NCI-H2107 treated with DMSO at 0.1 percent for 48 hours (cell line): Measurements from ENCODE around the gene STX3.
"Not testable (repeated sequence)": the region's sequence is repeated elsewhere in the genome, so short reads cannot be mapped to it uniquely, and the experiment has no call there.

Experiments used
- DNase-seq: peaks from one replicate; lab custom pipeline; 2025; ENCODE audit not compliant: unreplicated experiment; lab: John Stamatoyannopoulos, UW

STX3 gene

GRCh38 chr11:59756845-59757244 lies 1.7 kb downstream of the STX3 start:
- DNase-seq, result no peak

DNA sequence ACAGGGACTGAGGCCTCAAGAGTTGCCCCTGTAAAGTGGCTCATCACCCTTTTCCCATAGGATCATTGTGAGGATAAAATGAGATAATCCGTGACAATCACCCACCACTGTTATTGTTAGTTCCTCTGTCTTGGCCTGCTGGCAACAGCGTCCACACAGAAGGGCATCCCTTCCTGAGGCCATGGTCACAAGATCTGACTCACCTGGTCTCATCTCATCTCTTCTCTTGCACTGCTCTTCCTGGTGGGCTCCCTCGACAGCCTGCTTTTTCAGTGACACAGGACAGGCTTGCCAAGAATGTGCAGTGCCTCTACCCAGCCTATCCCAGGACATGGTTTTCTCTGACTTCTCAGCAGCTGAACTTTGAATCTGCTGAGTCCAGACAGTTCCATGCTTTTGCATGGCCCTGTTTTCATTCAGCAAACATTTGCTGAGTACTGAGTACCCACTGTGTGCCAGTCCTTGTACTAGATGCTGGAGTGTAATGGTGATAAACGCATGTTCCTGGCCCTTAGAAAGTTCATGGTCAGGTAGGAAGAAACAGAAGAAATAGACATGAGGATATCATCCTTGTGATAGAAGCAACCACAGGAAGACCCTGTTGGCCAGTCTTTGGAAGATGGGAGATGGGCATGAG lies 3.3 kb downstream of the STX3 start:
- DNase-seq, result no peak

DNA sequence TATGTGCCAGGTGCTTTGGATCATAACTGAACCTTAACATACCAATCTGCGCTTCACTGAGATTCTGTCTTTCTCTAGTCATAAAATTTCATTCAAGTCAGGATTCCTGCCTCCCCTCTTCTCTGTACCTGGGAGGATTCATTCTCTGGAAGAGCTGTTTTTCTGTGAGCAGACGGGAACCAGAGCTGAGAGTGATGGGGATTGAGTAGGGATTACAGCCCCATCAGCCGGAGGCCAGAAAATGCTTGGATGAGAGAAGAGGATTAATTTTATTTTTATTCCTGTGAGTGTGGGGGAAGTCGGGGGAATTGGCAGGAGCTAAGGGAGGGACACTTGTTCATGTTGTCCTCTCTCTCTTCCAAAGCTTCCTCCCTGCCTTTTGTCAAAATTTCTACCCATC lies 4.7 kb downstream of the STX3 start:
- DNase-seq, result no peak

DNA sequence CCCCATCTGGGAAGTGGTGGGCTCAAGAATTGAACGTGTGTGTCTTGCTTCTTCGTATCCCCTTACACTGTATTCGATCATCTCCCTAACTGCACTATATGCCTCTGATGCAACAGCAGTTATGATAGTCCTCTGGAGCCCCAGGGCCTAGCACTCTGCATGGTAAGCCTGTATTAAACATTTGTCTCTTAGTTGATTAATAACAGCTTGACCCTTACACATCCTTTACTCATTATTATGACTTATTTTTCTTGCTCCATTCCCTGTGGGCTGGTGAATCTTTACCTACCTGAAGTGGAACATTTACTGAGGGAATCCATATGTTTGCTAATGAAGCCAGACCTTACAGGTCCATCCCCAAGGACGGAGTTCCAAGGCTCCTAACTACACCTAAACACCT lies 5.6 kb downstream of the STX3 start:
- DNase-seq, result no peak

GRCh38 chr11:59761993-59762392 lies 6.8 kb downstream of the STX3 start:
- no peak for DNase-seq

DNA sequence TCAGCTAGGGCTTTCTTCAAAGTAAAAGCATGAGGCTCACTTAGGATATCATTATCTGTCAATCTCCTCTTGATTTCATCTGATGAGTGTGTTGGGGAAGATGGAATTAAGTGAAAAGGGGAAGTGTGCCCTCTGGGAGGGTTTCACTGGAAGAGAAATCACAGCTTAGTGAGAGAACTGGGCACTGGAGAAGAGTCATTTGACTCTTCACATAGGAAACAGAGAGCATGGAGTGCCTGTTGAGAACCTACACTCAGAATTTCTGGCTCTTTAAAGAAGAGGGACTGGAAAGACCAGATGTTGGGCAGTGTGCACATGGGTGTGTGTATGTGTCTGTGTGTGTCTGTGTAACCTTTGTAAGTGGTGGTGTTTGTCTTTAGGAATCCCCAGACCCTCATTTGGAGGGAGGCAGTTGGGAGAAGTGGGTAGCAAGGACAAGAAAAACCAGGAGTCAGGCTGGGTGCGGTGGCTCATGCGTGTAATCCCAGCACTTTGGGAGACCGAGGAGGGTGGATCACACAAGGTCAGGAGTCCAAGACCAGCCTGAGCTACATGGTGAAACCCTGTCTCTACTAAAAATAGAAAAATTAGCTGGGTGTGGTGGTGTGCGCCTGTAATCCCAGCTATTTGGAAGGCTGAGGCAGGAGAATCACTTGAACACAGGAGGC lies 10.0 kb downstream of the STX3 start:
- no peak for DNase-seq

GRCh38 chr11:59766542-59767224 lies 11.5 kb downstream of the STX3 start:
- DNase-seq, result no peak

DNA sequence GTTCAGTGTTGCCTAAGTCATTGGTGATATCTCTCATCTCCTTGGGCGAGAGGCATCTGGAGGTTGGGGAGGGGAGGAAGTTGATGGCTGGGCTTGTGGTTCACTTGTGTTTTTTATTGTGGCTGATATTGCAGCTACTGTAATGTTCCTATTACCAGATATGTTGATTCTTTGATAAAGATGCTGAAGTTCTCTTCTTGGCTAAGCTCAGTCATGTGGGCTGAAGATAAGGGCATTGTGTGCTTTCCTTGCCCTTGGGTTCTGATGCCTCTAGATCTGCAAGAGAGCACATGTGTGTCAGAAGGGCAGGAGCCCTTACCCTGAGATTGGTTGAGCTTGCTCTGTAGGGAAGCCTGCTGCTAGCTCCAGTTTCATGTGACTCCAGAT lies 12.0 kb downstream of the STX3 start:
- no peak for DNase-seq

- DNase-seq, result no peak
Measured at GRCh38 chr11:59769111-59769510, 13.9 kb downstream of the STX3 start.

DNA sequence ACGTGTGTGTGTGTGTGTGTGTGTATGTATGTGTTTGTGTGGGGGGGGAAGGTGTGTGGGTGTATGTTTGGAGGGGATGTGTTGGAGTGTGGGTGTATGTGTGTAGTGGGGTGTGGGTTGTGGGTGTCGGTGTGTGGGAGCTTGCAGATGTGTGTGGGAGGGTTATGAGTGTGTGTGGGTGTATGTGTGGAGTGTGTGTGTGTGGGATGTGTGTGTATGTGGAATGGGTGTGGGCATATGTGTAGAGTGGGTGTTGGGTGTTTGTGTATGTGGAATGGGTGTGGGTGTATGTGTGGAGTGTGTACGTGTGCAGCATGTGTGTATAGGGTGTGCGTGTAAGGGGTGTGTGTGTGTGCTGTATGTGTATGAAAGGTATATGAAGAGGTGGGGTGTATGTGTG lies 14.7 kb downstream of the STX3 start:
- DNase-seq, result no peak

- no peak for DNase-seq
Measured at GRCh38 chr11:59770319-59770718, 15.1 kb downstream of the STX3 start.

GRCh38 chr11:59770869-59771268 lies 15.7 kb downstream of the STX3 start:
- no peak for DNase-seq

- no peak for DNase-seq
Measured at GRCh38 chr11:59771605-59772004, 16.4 kb downstream of the STX3 start.

GRCh38 chr11:59773083-59773440 lies 17.9 kb downstream of the STX3 start:
- no peak for DNase-seq

- no peak for DNase-seq
Measured at GRCh38 chr11:59776210-59777066, 21.3 kb downstream of the STX3 start.

- DNase-seq, result no peak
Measured at GRCh38 chr11:59777104-59777503, 21.9 kb downstream of the STX3 start.

GRCh38 chr11:59778122-59778521 lies 22.9 kb downstream of the STX3 start:
- DNase-seq, result no peak

DNA sequence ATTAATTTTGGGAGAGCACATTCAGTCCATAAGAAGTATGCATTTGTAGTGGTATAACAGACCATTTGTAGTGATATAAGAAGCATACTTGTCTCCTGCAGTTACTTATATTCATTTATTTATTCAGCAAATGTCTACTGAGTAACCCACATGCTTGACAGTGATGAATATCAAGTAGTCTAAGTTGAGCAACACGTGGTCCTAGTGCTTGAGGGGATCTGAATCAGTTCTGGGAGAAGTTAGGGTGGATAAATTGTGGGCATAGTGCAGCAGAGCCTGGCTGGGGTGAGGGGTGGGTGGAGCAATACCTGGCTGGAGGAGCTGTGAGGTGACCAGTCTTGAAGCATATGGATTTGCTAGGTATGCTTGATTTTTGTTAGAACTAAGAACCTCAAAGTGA lies 24.3 kb downstream of the STX3 start:
- DNase-seq, result no peak

GRCh38 chr11:59782080-59782479 lies 26.9 kb downstream of the STX3 start:
- DNase-seq, result no peak

- no peak for DNase-seq
Measured at GRCh38 chr11:59783632-59784090, 28.5 kb downstream of the STX3 start.

GRCh38 chr11:59784441-59784840 lies 29.3 kb downstream of the STX3 start:
- DNase-seq, result not testable (repeated sequence)

DNA sequence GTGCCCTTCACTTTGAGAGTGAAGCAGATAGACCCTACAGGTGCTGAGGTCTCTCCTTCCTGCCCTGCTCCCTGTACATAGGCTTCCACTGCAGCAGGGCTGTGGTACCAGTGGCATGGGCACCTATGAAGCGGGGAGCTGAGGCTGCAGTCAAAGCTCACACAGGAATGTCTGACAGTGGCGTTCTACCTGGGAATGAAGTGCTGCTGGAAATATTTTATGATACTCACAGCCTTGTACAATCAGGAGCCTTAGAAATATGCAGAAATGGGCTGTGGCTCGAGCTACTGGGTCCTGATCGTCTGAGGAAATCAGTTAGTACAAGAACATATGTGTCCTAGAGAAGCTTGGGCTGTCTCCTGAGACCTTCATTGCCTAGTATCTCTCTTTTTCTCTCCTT lies 30.6 kb downstream of the STX3 start:
- no peak for DNase-seq
